Activated T-cell treated with anti-CD3 and anti-CD28 coated beads, Interleukin-2, amount 50 U/mL, for 24 hours (primary cell): ENCODE data around the gene LMO2.

ENCODE experiments used
- DNase-seq: peaks from one replicate; pipeline ENCODE4 v3.0.0-alpha.2; 2020
- H3K27ac Mint-ChIP-seq: 2 replicates; pipeline ENCODE4 v1.8.0; 2020; ENCODE audit warnings: mild to moderate bottlenecking, mixed read lengths
- H3K27me3 Mint-ChIP-seq: 2 replicates; pipeline ENCODE4 v1.8.0; 2020; ENCODE audit warnings: mixed read lengths
- H3K36me3 Mint-ChIP-seq: 2 replicates; pipeline ENCODE4 v1.8.0; 2020; ENCODE audit warnings: low read depth, mixed read lengths
- H3K4me1 Mint-ChIP-seq: 2 replicates; pipeline ENCODE4 v1.8.0; 2020; ENCODE audit warnings: low read depth, mixed read lengths
- H3K4me3 Mint-ChIP-seq: 2 replicates; pipeline ENCODE4 v1.8.0; 2020; ENCODE audit warnings: mild to moderate bottlenecking, moderate library complexity, mixed read lengths
- H3K9me3 Mint-ChIP-seq: 2 replicates; pipeline ENCODE4 v1.8.0; 2020; ENCODE audit warnings: mixed read lengths

LMO2 gene

DNA sequence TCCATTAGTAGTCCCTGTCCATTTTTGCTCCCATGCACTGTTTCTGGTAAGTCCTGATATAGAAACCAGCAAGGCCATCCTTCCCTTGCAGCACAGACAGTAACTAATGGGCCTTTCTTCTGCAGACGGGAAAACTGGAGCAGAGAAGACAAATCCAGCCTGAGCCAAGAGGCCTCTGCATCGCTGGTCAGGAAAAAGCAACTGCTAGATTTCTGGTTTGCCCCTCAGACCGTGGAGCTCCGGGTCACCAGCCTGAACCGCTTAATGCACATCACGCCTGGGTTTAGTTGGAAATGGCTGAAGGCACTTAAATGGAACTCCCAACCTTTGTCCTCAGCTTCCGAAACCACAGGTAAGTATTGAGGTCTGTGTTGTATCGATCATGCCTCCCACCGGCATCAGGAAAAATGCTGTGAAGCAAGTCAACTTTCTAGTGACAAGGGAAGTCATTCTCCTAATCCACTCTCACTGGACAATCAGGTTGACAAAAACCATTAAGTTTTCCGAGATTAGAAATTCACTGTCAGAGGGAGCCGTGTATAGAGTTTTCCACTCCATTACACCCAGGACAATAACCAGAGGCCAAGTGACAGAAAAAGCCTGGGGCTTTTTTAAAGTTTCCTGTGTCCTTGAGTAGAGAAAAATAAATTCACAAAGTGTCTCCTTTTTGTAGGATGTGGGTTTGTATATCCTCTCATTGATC lies 14.8 kb upstream of the LMO2 start:
- Mint-ChIP-seq H3K36me3 (no peaks in the 10 kb centered on the region), H3K4me1 (peaks cover 8% of the 10 kb centered on the region), H3K9me3 (no peaks in the 10 kb centered on the region), H3K27me3 (peaks cover 86% of the 10 kb centered on the region), H3K4me3 (no peak overlapping the region), H3K27ac (no peak overlapping the region)
- DNase-seq, result no peak

DNA sequence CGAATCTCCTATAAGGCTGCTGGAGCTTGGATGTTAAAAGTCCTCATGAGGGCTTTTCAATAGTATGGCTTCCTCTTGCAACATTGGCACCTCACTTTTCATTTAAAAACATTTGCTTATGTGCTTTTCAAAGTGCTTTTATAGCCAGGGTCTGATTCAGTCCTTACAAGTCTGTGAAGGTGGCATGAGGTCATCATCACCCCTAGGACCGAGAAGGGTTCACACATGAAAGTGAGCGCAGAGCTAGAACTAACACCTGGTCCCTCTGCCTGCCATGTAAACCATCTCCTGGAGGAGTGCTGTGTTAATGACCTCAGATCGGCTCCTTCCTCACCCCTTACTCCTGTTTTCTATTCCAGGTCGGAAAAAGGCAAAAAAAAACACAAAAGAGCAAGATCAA lies 12.2 kb upstream of the LMO2 start:
- Mint-ChIP-seq H3K9me3 (no peaks in the 10 kb centered on the region), H3K4me1 (peaks cover 8% of the 10 kb centered on the region), H3K36me3 (no peaks in the 10 kb centered on the region), H3K4me3 (no peak overlapping the region), H3K27ac (no peak overlapping the region), H3K27me3 (peaks cover 85% of the 10 kb centered on the region)
- no peak for DNase-seq

DNA sequence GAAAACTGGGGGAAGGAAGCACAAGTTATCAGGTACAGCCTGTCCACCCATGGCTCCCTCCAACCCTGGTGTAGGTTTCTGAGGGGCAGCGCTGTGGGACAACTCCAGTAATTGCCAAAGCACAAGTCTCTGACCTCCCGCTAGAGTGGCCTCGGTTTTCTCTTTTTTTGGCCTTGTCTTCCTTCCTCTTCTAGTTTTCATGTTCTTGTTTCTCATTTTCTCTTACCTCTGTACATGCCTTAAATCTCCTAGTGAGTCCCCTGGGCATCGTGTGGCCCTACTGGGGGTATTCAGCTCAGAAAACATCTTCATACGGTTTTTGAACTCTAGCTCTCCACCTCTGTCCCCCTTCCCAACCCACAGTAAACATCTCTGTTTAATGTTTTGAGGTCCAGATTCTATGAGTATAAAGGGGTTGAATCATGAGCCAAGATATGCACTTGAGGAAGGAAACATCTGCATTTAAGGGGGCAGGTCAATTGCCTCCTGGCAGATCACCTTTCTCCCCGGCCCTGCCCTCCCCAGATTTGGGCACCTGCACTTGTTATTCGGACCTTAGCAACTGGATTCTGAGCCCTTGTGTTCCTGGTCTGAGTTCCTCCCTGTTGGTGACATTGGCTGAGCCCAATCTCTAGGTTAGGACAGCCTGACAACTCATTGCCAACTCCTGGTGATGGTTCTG lies 8.4 kb upstream of the LMO2 start:
- no peak overlapping the region for H3K4me3 Mint-ChIP-seq
- peaks cover 85% of the 10 kb centered on the region for H3K27me3 Mint-ChIP-seq
- H3K27ac Mint-ChIP-seq, result no peak overlapping the region
- no peaks in the 10 kb centered on the region for H3K9me3 Mint-ChIP-seq
- H3K4me1 Mint-ChIP-seq, result peaks cover 3% of the 10 kb centered on the region
- no peaks in the 10 kb centered on the region for H3K36me3 Mint-ChIP-seq
- no peak for DNase-seq

- H3K4me3 Mint-ChIP-seq, result no peak overlapping the region
- H3K27ac Mint-ChIP-seq, result no peak overlapping the region
- H3K9me3 Mint-ChIP-seq, result no peaks in the 10 kb centered on the region
- no peak for DNase-seq
- H3K27me3 Mint-ChIP-seq, result peaks cover 87% of the 10 kb centered on the region
- H3K36me3 Mint-ChIP-seq, result no peaks in the 10 kb centered on the region
- H3K4me1 Mint-ChIP-seq, result peaks cover 8% of the 10 kb centered on the region
Measured at GRCh38 chr11:33899400-33900037, 7.6 kb upstream of the LMO2 start.

DNA sequence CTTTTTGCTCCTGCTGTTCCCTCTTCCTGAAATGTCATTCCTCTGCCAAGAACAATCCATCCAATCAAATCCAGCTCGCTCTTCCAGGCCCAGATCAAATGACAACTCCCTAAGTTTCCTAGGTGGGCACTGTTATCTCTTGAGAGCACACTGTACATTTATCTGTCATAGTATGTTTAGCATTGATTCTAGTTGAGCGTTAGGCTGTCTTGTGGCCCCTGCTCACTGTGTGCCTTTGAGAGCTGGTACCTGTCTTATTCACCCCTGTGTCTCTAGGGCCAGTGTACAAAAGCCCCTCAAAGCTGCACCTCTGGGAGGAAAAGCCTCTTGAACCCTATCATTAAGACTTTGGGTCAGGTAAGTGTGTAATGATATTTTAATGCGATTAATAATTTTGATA lies 7.1 kb upstream of the LMO2 start:
- H3K4me1 Mint-ChIP-seq, result peaks cover 13% of the 10 kb centered on the region
- no peak overlapping the region for H3K4me3 Mint-ChIP-seq

DNA sequence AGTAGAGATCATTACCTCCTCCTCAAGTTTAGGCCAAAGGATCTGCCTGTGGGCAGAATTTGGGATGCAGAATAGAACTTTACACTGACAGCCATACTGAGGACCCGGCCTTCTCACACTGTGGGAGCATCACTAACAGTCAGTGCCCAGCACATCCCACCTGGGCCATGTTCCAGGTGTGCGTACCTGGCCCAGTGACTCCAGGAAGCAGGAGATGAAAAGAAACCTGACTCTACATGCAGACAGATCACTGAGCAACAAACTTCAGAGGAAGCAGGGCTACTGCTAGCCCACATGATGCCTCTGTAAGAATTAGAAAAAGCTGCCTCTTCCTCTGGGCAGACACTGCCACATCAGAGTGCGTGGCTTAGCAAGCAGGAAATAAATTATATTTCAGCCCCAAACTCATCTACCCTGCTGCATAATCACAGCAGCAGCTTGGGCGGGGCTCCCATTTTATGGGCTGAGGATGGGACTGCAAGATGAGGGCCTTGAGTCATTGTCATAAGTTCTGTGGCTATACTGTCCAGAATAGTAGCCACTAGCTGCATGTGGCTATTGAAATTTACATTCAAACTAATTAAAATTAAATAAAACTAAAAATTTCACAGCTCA lies 6.0 kb upstream of the LMO2 start:
- H3K27me3 Mint-ChIP-seq, result peaks cover 85% of the 10 kb centered on the region
- H3K4me1 Mint-ChIP-seq, result peaks cover 24% of the 10 kb centered on the region
- DNase-seq, result no peak
- H3K27ac Mint-ChIP-seq, result no peak overlapping the region
- no peaks in the 10 kb centered on the region for H3K9me3 Mint-ChIP-seq
- no peak overlapping the region for H3K4me3 Mint-ChIP-seq
- H3K36me3 Mint-ChIP-seq, result no peaks in the 10 kb centered on the region

More for the DNA sequence above, 7.1 kb upstream of the LMO2 start:
- H3K27me3 Mint-ChIP-seq, result peaks cover 87% of the 10 kb centered on the region
- H3K9me3 Mint-ChIP-seq, result no peaks in the 10 kb centered on the region
- H3K36me3 Mint-ChIP-seq, result no peaks in the 10 kb centered on the region
- no peak for DNase-seq
- H3K27ac Mint-ChIP-seq, result no peak overlapping the region

DNA sequence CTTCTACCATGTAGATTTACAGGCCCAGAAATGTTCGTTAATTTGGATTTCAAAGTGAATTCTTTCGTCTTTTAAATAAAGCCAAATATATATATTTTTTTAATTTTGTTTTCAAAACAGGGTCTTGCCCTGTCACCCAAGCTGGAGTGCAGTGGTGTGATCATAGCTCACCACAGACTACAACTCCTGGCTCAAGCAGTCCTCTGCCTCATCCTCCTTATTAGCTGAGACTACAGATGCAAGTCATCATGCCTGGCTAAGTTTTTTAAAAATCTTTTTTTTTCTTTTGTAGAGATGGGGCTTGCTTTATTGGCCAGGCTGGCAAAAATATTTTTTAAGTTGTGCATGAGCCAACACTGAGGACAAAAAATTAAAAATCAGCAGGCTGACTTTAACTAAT lies 5.0 kb upstream of the LMO2 start:
- Mint-ChIP-seq H3K4me3 (no peak overlapping the region), H3K36me3 (no peaks in the 10 kb centered on the region), H3K27me3 (peaks cover 83% of the 10 kb centered on the region), H3K9me3 (no peaks in the 10 kb centered on the region), H3K27ac (no peak overlapping the region), H3K4me1 (peaks cover 34% of the 10 kb centered on the region)
- no peak for DNase-seq

DNA sequence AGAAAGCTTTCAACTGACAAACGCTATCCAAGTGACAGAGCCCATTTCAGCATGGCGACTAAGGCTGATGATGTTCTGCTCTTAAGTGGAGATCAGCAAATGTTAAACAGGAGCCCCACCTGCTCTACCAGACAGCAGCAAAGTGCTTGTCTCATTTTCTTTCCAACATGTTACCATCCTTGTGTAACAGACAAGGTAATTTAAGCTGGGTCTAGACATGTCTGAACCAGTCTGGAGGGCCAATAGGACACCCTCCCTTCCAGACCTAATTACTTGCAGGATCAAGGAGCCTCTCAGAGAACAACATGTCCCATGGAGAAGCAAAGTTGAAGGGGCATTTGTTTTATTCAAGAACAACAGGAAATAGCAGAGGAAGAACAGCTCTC lies 3.9 kb upstream of the LMO2 start:
- H3K4me3 Mint-ChIP-seq, result no peak overlapping the region
- peaks cover 84% of the 10 kb centered on the region for H3K27me3 Mint-ChIP-seq
- no peaks in the 10 kb centered on the region for H3K9me3 Mint-ChIP-seq
- no peak for DNase-seq
- H3K36me3 Mint-ChIP-seq, result no peaks in the 10 kb centered on the region
- no peak overlapping the region for H3K27ac Mint-ChIP-seq
- H3K4me1 Mint-ChIP-seq, result peaks cover 45% of the 10 kb centered on the region

GRCh38 chr11:33894398-33894746 lies 2.5 kb upstream of the LMO2 start:
- H3K27ac Mint-ChIP-seq, result no peak overlapping the region
- H3K4me3 Mint-ChIP-seq, result no peak overlapping the region
- no peaks in the 10 kb centered on the region for H3K36me3 Mint-ChIP-seq
- peaks cover 83% of the 10 kb centered on the region for H3K27me3 Mint-ChIP-seq
- peaks cover 46% of the 10 kb centered on the region for H3K4me1 Mint-ChIP-seq
- no peak for DNase-seq
- H3K9me3 Mint-ChIP-seq, result peaks cover 5% of the 10 kb centered on the region

- peaks cover 46% of the 10 kb centered on the region for H3K4me1 Mint-ChIP-seq
- DNase-seq, result peak; percentile 81
- H3K36me3 Mint-ChIP-seq, result no peaks in the 10 kb centered on the region
- H3K27me3 Mint-ChIP-seq, result peaks cover 84% of the 10 kb centered on the region
- H3K27ac Mint-ChIP-seq, result peak overlapping the region; percentile 79
- H3K9me3 Mint-ChIP-seq, result peaks cover 5% of the 10 kb centered on the region
- peak overlapping the region; percentile 40 for H3K4me3 Mint-ChIP-seq
Measured at GRCh38 chr11:33893711-33894397, 2.0 kb upstream of the LMO2 start.

DNA sequence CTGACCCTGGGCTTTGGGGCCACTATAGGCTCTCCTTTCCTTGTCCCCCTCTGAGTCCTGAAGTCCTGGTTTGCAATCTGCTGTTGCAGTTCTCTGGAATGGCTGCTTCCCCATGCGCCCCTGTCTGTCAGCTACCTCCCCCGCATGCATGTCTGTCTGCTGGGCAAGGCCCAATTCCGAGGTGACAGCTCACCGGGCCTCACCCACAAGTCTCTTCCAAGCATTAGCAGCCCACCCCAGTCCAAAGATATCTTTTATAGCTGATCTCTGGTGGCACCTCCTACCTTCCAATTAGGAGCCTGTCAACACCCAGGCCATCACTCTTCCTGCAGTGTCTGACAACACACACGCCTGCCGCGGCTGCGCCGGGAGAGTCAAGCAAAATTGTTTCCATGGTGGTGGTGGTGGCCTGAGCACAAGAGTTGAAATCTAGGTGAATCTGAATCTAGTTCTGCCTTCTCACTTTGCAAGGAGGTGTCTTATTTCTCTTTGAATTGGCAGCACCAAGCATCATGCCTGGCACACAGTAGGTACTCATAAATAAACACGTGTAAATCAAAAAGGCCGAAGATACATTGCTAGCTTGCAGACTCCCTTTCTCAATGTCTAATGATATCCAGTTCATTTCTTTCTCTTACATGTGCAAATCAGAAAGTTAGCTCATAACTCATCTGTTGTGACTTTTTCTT lies 1.2 kb upstream of the LMO2 start:
- peaks cover 46% of the 10 kb centered on the region for H3K4me1 Mint-ChIP-seq
- H3K27ac Mint-ChIP-seq, result peak overlapping the region; percentile 79
- peaks cover 89% of the 10 kb centered on the region for H3K27me3 Mint-ChIP-seq
- H3K4me3 Mint-ChIP-seq, result peak overlapping the region; percentile 40
- no peak for DNase-seq
- H3K9me3 Mint-ChIP-seq, result peaks cover 5% of the 10 kb centered on the region
- H3K36me3 Mint-ChIP-seq, result no peaks in the 10 kb centered on the region

- no peak for DNase-seq
- no peaks in the 10 kb centered on the region for H3K36me3 Mint-ChIP-seq
- H3K4me3 Mint-ChIP-seq, result no peak overlapping the region
- no peak overlapping the region for H3K27ac Mint-ChIP-seq
- H3K4me1 Mint-ChIP-seq, result peaks cover 42% of the 10 kb centered on the region
- peaks cover 5% of the 10 kb centered on the region for H3K9me3 Mint-ChIP-seq
- peaks cover 91% of the 10 kb centered on the region for H3K27me3 Mint-ChIP-seq
Measured at GRCh38 chr11:33889821-33890378, 2.0 kb downstream of the LMO2 start.

- Mint-ChIP-seq H3K27me3 (peaks cover 90% of the 10 kb centered on the region), H3K9me3 (peaks cover 5% of the 10 kb centered on the region), H3K27ac (no peak overlapping the region), H3K36me3 (no peaks in the 10 kb centered on the region), H3K4me3 (no peak overlapping the region), H3K4me1 (peaks cover 36% of the 10 kb centered on the region)
- no peak for DNase-seq
Measured at GRCh38 chr11:33889296-33889695, 2.6 kb downstream of the LMO2 start.

GRCh38 chr11:33887886-33888285 lies 4.0 kb downstream of the LMO2 start:
- H3K9me3 Mint-ChIP-seq, result peaks cover 5% of the 10 kb centered on the region
- no peak for DNase-seq
- no peak overlapping the region for H3K4me3 Mint-ChIP-seq
- peaks cover 22% of the 10 kb centered on the region for H3K4me1 Mint-ChIP-seq
- no peak overlapping the region for H3K27ac Mint-ChIP-seq
- H3K36me3 Mint-ChIP-seq, result no peaks in the 10 kb centered on the region
- peaks cover 94% of the 10 kb centered on the region for H3K27me3 Mint-ChIP-seq
